Measurements from ENCODE around the gene ENDOU.

- TF ChIP-seq EZH2 (IDR thresholded peaks at IDR 0.05) (no peak), POLR2AphosphoS5 (IDR thresholded peaks at IDR 0.05; ENCODE audit: borderline replicate concordance, low read depth, low read length) (no peak), FOXP2 (optimal IDR thresholded peaks at IDR 0.05; ENCODE audit: control extremely low read depth, extremely low read length, insufficient read depth) (no peak)
Measured at GRCh38 chr12:47755655-47756562, 30.6 kb upstream of the ENDOU start.
